DMS153 (cell line): Measurements from ENCODE around the gene MAP3K12.
"Not testable (repeated sequence)": the region's sequence is repeated elsewhere in the genome, so short reads cannot be mapped to it uniquely, and the experiment has no call there.

Experiments
- DNase-seq: peaks from one replicate; lab custom pipeline; 2025; lab: John Stamatoyannopoulos, UW

MAP3K12 gene

DNA sequence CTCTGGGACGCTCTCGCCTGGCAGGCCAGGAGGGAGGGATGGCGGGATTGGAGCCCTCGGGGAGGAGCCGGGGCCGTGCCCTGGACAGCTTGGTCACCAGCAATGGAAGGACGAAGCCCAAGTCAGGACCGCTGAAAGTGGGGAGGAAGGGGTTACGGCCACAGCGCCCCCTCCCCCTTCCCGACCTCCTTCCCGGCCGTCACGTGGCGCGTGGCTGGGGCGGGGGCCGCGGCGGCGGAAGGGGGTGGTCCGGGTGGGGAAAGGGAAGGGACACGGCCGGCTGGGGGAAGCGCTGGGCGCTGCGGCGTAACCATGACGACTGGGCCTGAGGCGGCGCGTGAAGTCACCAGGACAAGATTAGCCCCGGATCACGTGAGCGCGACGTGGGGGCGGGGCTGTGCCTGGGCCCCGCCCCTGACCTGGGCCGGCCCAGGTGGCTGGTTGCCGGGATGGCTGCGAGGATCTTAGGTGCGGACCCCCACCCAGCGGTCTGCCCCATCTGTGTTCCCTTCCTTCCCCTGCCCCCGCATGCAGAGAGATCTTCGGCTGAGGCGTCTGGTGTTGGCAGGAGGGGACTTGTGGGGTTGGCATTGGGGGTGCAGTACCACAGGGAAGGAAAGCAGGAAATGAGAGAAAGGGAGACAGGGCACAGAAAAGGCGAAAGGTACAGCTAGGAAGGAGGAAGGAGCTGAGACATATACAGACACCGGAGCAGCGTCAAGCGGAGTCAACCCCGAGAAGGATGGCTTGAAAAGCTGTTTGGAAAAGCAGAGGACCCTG lies 6.2 kb downstream of the MAP3K12 start:
- peak; percentile 63 for DNase-seq

DNA sequence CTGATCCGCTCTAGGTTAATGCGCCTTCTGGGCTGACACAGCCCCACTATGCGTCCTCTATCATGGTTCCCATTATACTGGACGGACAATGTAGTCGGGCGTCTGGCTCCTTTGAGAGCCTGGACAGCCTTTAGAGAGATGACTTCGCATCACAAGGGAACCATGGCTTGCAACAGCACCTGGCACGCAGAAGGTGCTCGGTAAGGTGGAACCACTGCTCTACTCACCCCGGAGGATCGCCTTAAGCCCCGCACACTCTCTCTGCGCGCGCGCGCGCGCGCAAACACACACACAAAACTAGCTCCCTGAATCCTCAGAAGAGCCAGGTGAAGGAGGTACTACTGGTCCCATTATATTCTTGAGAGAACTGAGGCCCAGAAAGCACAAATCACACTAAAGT lies 7.1 kb downstream of the MAP3K12 start:
- DNase-seq: no peak

DNA sequence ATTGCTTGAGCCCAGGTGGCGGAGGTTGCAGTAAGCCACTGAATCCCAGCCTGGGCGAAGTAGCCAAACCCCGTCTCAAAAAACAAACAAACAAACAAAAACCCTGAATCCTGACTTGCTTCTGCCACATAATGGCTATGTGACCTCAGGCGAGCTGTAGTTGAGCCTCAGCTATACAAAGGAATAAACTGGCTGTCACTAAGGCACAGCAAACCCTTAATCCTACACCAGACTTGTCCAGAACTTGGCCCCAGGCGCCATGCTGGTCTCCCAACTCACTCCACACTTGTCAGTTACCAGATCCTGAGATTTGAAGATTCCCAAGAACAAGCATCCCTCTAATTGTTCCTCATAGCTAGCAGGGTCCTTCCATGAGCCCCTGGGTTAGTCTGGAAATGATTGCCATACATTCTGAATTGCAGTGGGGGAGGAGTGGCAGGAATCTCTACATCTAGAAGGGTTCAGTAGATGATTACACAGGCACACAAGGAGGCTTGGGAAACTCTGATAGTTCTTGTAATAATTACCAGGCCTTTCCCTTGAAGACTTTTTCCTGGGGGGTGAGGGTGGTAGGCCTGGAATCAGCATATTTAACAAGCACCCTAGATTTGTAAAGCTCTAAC lies 9.9 kb downstream of the MAP3K12 start:
- no peak for DNase-seq

DNA sequence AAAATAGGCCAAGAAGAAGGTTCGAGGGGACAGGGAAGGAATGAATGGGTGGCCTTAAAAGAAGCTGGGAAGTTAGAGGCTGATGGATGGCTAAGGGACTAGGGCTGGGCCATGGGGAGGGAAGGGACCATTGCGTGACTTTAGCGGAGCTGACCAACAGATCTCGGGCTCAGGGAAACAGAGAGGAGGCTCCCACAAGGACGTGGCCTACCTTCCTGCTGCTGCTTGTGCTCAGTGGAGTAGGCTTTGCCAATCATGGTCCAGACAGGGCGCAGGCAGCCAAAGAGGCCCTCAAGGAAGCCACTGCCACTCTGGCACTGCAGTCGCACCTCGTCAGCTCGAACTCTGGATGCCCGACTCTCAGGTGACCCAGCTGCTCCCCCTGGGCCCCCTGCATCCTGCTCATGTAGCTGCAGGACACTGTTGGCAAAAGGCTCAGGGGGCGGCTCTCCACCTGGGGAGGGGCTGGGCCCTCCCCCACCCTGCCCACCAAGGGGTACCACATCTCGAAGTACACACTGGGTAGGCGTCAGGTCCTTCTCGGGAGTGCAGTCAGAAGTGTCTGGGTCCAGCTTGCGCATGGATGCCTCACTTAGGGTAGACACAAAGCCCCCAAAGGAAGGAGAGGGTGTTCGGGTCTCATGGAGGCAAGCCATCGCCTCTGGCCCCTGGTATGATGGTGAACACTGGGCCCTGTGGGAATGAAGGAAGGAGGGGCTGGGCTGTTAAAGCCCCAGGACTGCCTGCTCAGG lies 12.3 kb downstream of the MAP3K12 start:
- no peak for DNase-seq

DNA sequence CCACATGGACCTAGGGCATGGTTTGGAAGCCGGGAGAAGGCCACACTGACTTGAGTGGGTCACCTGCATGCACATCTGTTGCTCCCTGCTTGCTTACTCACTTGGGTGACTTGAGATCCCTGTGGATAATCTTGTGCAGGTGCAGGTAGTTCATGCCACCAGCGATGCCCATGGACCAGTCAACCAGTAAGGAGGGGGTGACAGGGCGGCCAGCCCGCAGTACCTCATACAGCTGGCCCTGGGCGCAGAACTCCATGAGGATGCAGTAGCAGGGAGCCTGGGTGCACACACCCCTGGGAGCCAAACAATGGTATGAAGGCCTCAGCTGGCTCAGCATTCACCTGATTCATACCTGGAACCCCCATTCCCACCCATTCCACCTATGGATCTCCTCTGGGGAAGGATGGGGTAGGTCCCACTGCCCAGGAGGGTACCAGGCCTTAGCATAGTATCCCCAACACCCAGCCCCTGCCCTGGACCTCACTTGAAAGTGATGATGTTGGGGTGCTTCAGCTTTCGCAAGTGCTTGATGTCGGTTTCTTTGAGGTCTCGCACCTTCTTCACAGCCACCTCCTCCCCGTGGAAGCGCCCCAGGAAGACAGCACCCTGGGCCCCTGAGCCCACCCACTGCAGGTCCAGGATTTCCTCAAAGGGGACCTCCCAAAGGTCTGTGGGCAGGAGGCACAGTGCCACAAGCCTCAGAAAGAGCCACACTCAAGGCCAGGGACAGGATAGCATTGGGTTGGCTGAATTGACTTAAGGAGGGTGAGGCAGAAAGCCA lies 13.1 kb downstream of the MAP3K12 start:
- no peak for DNase-seq

DNA sequence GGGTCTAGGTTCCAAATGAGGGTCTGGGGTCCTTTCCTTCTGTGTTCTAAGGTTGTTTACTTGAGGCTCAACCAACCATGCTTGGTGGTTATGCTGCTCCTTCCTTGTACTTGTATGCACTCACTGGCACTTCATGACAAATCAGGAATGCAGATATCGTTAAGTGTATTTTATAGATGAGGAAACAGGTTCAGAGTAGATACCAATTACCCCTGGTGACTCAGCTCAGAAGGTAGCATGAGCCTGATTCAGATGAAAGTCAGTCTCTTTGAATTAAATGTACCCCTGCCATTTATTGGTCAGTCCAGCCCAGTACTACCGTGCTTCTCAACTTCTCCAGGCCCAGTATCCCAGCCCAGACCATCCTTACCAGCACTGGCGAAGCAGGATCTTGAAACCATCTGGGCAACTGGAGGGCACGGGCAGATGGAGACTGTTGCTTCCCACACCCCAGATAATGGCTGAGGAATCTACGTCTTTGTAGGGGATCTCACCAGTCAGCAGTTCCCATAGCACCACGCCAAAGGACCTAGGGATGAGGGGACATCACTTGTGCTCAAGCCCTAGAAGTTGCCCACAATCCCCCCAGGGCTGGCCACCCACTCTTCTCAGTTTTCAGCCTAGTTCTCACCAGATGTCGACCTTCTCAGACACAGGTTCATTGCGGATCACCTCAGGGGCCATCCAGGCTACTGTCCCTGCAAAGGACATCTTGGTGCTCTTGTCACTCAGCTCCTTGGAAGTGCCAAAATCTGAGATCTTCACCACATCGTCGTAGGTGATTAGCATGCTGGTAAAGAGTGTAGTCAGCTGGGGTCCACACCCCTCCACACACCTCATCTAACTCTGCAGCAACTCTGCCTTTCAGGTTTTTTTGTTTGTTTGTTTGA lies 14.3 kb downstream of the MAP3K12 start:
- DNase-seq: no peak

DNA sequence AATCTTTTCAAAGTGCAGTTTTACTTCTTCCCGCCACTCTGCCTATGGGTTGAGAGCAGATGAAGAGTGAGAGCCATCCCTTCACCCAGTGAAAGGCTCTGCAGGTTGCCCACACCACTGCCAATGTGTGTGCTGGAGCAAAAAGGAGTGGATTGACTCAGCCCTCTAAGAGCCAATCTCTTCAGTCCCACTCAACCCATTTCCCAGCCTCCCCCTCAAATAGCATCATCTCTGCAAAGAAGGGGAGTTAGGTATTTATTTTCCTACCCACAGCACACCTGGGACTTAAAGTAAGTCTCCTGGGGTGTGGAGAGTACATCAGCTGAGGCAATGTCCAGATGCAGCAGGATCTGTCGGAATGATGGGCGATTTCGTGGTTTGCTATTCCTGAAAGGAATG lies 15.3 kb downstream of the MAP3K12 start:
- no peak for DNase-seq

DNA sequence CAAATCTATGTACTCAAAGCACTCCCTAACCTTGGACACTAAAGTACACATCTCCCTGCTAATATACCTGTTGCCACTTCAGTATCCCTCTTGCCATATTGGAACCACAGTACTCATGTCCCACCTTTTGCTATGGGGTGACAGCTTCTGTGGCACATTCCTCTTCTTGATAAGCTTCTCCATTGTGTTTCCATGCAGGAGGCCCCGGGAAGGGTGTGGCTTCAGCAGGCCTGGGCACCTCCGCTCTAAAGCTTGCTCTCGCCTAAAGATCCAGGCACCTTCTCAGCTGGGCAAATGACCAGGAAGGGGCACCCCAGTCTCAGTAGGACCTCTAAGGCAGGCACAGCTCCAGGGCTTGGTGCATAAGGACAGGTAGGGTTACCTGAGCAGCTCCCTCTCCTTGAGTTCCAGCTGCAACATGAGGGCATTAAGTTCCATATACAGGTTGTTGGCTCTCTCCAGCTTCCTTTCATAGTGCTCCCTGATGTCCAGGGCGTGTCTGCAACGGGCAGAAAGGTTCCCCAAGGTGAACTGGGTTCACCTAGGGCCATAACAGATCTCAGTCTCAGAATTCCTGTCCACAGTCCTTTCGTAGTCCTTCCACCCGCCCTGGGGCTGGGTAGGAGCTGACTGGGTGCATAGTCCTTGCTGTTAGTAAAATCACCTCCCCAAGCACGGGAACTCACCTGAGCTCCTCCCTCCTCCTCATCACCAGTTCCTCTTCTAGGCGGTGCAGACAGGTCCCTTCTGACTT lies 15.9 kb downstream of the MAP3K12 start:
- no peak for DNase-seq

DNA sequence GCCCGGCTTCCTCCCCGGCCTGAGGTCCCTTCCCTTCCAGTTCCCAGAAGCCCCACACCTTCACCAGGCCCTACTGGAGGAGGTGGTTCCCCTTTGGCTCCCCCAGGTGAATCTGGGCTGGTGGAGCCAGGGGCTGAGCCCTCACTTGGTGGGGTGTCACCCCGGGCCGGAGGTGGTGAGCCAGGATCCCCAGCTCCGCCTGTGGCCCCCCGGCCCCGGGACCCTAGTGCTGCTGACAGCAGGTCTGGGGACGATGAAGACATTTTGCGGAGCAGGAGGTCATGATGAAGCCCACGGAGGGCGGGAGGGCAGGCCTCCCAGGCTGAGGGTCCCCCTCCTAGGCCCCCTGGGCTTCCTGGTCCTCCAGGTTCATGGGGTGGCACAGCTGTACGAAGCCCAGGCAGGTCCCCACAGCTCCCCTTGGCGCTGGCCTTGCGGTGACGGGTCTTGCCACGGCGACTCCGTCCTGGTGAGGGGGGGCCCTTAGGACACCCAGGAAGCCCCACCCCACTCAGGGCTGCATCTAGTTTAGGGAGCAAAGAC lies 16.6 kb downstream of the MAP3K12 start:
- DNase-seq: no peak

DNA sequence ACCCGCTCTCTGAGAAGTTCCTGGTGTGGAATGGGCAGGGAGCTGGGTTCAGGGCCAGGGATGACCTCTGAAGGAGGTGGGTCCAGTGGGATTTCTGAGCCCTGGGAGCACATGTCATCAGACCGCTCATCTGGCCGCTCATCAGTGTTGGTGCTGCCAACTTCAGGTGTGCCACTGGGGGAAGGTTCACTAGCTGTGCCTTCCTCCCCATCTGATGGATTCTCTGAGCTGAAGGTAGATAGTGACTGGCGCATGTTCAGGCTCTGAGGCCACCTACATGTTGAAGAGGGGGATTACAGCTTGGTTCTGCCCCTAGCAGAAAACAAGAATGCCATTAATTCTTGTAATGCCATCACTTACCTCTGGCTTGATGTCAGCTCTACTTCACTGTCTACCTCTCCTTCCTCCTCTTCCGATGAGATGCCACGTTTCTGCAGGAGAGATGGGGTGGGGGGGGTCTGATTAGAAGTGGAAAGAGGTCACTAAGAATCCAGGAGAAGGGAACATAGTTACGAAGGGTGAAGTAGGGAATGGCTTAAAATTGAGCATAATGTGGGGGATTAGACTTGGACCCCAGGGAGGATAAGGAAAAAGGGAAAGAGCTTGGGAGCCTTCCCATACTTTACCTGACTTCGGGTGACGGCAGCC lies 17.2 kb downstream of the MAP3K12 start:
- DNase-seq: no peak

DNA sequence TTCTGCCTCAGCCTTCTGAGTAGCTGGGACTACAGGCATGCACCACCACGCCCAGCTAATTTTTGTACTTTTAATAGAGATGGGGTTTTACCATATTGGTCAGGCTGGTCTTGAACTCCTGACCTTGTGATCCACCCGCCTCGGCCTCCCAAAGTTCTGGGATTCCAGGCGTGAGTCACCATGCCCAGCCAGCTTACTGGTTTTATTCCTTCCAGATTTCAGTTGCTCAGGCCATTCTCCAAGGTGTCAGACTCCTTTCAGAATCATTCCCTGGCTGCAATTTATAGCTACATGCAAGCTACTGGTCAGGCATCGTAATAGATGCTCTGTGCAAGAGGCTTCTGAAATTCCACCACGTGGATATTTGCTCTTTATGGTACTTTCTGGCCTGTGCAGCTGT lies 17.8 kb downstream of the MAP3K12 start:
- DNase-seq: not testable (repeated sequence)

DNA sequence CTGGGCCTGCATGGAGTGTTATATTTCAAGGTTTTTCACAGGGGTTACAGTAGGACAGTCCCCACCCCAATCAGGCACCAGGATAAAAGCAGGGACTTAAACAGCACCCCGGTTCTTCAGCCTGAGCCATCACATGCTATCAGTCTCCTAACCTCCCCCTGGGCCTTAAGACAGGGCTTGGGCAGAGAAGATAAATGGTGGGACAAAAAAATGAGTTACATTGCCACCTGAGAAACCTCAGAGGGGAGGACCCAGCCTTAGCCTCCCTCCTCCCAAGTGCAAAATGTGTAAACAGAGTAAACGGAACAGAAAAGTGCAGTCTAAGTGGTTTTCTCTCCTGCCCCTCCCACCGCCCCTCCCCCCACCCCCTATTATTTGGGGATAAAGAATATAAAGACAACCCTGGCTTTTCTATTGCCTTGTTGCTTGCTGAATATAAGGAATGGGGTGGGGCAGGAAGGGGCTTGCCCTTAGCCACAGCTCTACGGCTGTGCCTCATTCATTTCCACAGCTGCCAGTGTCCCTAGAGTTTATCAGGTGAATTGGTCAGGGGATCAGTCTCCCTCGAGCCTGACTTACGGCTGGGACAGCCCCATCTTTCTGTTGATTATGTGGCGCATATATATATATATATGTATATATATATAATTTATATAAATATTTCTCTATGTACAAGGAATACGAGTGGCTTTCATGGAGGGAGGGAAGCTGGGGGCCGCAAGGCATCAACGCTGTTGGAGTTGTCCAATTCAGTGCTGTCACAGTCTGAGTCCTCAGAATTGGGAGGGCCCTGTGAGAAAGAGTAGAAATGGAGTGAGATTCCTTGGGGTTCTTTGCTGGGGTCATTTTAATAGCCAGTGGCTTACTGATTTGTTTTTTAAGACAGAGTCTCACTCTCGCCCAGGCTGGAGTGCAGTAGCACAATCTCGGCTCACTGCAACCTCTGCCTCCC lies 18.5 kb downstream of the MAP3K12 start:
- no peak for DNase-seq

DNA sequence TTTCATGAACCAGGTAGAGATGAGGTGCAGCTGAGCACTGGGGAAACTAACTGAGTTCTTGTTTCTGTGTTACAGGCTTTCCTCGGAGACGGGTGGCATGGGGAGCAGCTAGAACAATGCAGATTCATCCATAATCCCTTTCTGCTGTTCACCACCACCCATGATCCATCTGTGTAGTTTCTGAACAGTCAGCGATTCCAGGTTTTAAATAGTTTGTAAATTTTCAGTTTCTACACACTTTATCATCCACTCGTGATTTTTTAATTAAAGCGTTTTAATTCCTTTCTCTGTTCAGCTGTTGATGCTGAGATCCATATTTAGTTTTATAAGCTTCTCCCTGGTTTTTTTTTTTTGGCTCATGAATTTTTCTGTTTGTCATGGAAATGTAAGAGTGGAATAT lies 19.9 kb downstream of the MAP3K12 start:
- DNase-seq: no peak

DNA sequence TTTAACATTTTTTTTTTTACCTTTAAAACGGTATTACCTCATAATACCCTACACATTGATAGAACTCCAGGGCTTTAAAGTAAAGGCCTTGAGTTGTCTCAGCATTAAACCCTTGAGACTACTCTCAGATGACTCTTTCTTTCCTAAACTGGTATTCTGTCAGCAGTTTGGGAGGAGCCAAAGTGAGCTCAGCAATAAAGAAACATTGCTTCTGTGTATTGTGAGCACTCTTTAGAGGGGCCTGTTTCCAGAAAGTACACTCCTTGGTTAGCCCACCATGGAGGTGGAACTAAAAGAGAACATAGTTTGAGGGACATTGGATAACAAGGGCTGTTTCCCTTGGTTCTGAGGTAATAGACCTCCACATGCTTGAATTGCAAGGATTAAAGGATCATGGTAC lies 20.4 kb downstream of the MAP3K12 start:
- no peak for DNase-seq

DNA sequence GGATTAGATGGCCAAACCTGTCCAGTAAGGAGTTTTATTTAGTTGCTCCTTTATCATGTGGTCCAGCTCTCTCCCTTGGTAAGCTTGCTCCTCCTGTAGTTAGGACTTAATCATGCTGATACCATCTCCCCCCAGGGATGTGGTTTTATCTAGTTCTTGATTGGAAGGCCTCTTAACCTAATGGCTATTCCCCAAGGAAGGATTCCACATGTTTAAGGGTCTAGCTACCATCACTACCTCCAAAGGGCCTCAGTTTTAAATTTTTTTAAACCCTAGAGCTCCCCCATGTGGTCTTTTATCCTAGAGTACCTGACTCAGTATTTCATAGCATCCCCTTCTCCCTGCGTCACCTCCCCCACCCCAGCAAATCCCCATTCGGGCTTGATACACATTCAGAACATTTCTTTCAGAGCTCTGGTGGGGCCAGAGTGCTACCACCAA lies 22.5 kb downstream of the MAP3K12 start:
- no peak for DNase-seq

DNA sequence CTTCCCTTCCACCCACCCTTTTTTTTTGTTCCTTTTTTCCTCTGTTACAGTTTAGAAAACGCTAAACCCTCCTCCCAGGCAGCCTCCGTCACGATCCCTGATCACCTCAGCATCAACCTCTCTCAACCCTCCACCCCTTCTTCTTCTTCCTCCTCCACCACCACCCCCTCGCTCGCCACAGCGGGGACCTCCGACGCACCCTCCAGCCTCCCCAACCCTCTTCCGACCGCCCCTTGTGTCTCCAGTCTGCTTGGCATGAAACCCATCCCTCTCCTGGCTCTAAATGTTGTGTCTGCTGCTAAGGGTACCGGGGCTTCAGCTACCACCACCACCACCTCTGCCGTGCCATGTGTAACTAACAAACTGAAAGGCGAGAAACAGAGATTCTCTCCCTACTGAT lies 24.4 kb downstream of the MAP3K12 start:
- no peak for DNase-seq

DNA sequence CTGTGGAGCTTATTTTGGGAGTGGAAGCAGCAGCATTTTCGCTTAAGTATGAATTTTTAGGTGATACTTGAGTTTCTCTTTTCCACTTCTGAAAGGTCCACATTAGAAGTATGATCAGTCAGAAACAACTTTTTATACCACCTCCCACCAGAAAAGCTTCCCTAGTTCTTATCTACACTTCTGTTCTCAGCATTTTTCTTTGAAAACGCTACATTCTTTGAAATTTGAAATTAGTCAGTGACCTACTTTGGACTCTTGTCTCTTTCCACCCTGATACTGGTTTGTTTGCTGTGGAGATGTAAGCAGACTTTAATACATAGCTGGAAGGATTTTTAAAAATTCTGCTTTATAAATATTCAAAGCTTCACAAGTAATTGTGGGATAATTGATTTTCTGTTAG lies 25.2 kb downstream of the MAP3K12 start:
- DNase-seq: no peak

DNA sequence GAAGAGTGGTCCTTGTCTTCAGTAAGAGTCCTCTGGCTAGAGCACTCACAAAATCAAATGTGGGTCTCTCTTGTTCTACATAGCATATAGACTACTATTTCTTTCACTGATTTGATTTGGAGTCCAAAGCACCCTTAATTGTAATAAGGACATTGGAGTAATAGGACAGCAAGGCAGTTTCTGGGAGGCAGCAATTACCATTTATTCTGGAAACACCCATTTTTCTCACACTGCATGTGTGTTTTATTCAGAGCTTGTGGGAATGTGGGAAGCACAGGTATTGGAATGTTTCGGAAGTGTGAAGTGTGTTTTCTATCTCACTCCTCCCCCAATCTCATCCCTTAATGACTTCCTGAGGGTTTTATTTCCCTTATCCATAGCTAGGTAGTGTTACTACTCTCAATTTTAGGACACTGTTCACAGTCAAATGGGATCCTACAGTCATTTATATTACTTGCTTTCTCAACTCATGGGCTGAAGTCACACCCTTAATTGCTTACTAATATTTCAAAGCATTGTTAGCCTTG lies 27.1 kb downstream of the MAP3K12 start:
- no peak for DNase-seq
